WI38 (cell line): ENCODE measurements around the gene DOK7.

Experiments
- H3K4me3 ChIP-seq: 2 replicates; pipeline ENCODE4 v1.5.1; 2011; ENCODE audit warnings: low read depth, mild to moderate bottlenecking, control low read depth, low read length
- TF ChIP-seq, protein P1 (sequence below): IDR thresholded peaks from 2 replicates; pipeline ENCODE4 v1.5.1; 2012; ENCODE audit warnings: low read depth, mild to moderate bottlenecking, control low read depth, low read length

Gene DOK7

DNA sequence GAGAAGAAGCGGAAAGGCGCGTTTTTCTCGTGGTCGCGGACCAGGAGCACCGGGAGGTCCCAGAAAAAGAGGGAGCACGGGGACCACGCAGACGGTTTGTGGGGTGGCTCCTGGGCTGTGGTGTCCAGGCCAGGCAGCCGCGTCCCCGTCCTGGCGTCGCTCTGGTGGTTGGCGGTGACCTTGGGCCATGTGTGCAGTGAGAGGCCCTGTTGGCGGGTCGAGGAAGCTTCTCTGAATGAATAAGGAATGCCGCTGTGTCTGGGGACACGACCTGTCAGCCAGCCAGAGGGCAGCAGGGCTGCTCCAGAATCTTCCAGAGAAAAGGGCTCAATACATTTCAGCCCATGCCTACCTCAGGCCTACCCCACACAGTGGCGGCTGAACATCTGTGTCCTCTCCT, 45.7 kb upstream of the DOK7 start:
- H3K4me3 ChIP-seq = no peak overlapping the region
- TF ChIP-seq, protein P1, sequence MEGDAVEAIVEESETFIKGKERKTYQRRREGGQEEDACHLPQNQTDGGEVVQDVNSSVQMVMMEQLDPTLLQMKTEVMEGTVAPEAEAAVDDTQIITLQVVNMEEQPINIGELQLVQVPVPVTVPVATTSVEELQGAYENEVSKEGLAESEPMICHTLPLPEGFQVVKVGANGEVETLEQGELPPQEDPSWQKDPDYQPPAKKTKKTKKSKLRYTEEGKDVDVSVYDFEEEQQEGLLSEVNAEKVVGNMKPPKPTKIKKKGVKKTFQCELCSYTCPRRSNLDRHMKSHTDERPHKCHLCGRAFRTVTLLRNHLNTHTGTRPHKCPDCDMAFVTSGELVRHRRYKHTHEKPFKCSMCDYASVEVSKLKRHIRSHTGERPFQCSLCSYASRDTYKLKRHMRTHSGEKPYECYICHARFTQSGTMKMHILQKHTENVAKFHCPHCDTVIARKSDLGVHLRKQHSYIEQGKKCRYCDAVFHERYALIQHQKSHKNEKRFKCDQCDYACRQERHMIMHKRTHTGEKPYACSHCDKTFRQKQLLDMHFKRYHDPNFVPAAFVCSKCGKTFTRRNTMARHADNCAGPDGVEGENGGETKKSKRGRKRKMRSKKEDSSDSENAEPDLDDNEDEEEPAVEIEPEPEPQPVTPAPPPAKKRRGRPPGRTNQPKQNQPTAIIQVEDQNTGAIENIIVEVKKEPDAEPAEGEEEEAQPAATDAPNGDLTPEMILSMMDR = no peak

DNA sequence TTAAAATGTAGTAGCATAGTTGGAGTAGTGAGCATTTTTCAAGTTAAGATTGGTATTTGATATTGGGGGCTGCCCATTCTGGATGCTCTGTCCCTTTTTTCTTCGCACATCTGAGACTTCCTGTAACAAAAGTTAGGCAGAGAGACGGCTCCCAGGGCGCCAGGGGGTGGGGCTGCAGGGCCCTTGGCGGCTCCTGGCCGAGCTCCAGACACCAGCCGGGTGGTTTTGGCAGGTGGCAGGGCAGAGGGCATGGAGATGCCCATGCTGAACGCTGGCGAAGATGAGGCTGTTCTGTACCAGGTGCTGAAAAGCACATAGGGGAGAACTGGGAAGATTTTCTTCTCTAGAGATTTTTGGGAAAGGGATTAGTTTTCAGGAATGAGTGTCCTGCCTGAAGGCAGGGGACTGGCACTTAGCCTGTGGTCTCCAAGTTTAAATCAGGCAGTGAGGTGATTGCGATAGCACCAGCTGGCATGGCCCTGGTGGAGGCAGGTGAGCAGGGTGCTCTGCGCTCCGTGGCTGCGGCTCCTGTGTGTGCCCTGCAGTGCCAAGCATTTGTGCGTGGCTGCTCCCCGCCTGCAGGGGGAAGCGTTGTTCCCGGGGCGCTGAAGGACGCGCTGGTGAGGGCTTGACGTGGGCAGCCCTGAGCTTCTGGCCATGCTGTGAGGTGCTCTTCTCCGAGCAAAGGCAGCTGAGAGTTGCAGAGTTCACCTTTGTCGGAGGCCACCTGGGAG, 44.9 kb upstream of the DOK7 start:
- no peak overlapping the region for H3K4me3 ChIP-seq
- TF ChIP-seq, protein P1 = no peak

DNA sequence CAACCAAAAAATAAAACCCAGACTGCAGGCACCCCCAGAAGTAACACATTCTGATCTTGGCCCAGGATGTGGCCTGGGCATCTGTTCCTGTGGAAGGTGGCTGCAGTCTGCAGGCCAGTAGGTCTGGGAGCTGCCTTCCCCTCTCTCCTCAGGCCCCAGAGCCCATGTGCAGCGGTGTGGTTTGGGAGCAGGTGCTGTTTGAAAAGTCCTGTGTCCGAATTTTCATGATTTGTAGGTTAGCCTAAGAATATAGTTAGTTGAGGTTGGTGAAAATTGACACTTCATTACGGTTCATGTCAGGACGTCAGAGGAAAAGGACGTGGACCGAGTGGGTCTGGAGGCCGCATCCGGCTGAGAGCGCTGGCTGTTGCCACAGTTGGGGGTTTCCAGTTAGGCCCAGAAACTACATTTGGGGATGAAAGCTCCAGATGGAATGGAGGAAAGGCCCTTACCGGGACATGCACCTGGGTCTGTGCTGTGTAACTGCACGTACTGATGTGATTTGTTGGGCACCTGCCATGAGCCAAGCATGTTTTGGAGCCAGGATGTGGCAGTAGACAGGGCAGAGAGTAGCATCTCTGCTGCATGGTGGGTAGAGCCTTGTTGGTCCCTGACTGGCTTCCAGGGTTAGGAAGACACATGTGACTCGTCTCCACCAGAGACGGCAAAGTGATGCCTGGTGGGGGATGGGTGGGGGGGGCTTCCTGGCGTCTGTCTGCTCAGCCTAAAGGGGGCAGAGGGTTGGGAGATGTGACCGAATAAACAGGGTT, 43.1 kb upstream of the DOK7 start:
- H3K4me3 ChIP-seq = no peak overlapping the region
- TF ChIP-seq, protein P1 = no peak

DNA sequence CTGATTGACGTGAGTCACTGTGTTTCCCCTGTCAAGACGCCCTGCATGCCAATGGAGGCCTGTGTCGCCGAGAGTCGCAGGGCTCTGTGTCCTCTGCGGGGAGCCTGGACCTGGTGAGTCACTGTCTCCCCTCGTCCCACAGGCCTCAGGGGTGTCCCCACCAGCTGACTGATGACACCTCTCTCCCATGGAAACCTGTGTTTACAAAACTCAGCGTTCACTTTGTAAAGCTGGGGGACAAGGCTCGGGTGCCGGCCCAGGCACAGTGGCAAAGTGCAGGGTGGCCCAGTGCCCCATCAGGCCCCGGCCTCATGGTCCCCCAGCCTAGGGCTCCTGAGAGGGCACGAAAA, 42.5 kb upstream of the DOK7 start:
- no peak overlapping the region for H3K4me3 ChIP-seq
- TF ChIP-seq, protein P1 = no peak

DNA sequence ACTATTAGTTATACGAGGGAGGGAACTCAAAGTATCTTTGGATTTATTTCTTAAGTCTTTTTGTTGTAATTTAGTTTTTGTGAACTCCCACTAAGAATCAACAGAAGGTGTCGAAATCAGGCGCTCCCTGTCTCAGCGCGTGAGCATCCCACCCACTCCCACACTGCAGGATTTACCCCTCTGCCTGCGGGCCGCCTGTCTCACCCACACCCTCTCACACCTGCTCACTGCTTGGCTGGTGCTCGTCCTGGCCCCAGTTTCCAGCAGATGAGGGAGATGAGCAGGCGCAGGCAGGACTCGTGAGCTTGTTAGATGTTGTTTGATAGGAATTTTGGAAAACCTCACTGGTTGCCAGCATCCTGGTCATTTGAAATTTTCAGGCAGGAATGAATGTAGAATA, 42.1 kb upstream of the DOK7 start:
- no peak overlapping the region for H3K4me3 ChIP-seq
- TF ChIP-seq, protein P1 = no peak

DNA sequence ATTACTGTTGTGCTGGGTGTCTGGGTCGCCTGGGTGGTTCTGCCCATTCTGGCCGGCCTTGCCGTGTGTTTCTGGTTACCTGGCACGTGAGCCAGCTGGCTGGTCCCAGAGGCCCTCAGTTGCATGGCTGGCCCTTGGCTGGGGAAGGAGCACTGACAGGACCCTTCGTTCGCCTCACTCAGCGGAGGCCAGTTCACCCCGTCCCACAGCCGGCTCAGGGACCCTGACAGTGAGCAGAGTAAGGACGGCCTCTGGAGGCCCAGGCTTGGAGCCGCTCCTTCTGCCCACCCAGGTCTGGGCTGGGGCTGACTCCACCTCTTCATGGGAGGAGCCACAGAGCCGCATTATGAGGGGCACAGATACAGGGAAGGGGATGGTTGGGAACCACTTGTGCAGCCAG, 41.6 kb upstream of the DOK7 start:
- H3K4me3 ChIP-seq = no peak overlapping the region
- TF ChIP-seq, protein P1 = no peak

DNA sequence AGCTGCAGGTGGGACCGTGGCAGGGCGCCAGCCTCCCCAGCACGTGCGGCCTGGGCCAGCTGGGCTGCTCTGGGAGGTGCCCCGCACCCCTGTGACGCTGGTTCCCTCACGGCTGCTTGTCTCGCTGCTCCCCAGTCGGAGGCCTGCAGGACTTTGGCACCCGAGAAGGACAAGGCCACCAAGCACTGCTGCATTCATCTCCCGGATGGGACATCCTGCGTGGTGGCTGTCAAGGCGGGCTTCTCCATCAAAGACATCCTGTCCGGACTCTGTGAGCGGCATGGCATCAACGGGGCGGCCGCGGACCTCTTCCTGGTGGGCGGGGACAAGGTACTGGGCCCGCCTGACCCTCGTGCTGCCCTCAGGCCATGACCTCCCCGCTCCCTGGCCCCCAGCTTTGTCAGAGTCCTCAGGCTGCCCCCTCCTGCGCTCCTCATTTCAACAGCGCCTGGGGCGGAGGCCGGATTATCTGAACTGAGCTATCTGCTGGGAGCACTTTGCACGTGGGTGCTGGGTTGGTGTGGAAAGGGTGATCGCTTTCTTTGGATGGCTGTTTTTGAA, 40.8 kb upstream of the DOK7 start:
- TF ChIP-seq, protein P1 = no peak
- no peak overlapping the region for H3K4me3 ChIP-seq
